Panc1 (cell line): ENCODE results near the gene DAPK1. TPM values are rescaled to one million over a fixed set of nuclear protein-coding genes. Genes with fewer than 3 reads are reported as not detected.

Experiments
- ATAC-seq: fragments of 200-7000 bp; cut with Tn5 transposase; 2 replicates; pipeline ENCODE4 v1.9.1; 2020; ENCODE audit warnings: mild to moderate bottlenecking, moderate library complexity
- BruUV-seq: library from RNA; stranded (reverse); fragments of 400-500 nt; replicated peaks from 2 replicates; lab custom pipeline; 2021; lab: Mats Ljungman, UMichigan
- CTCF ChIA-PET: fragments of 300-600 bp; sonication (Branson Sonifier 250); formaldehyde crosslinking; loops from one replicate; lab custom pipeline; 2022; ENCODE audit warnings: antibody characterized with exemption; lab: Charles Lee
- POLR2A ChIA-PET: fragments of 300-600 bp; sonication (Branson Sonifier 250); formaldehyde crosslinking; loops from one replicate; lab custom pipeline; 2022; ENCODE audit warnings: antibody characterized with exemption; lab: Charles Lee
- DNase-seq: peaks from one replicate; pipeline ENCODE4 v3.0.0-alpha.2; 2010; ENCODE audit warnings: low read depth, low spot score
- H3K27ac ChIP-seq: 2 replicates; pipeline ENCODE4 v1.5.1; 2011; ENCODE audit warnings: mild to moderate bottlenecking, low read length, inconsistent platforms
- H3K27me3 ChIP-seq: fragments of 200-500 bp; sonication (Bioruptor generic); 2 replicates; pipeline ENCODE4 v1.6.0; 2014; ENCODE audit warnings: low read length, inconsistent platforms; ENCODE audit not compliant: control insufficient read depth, insufficient read depth
- H3K36me3 ChIP-seq: fragments of 200-500 bp; sonication (Bioruptor generic); 2 replicates; pipeline ENCODE4 v1.5.1; 2014; ENCODE audit warnings: inconsistent platforms, mild to moderate bottlenecking, low read length, moderate library complexity; ENCODE audit not compliant: control insufficient read depth, insufficient read depth
- H3K4me1 ChIP-seq: 2 replicates; pipeline ENCODE4 v1.5.1; 2011; ENCODE audit warnings: inconsistent platforms, mild to moderate bottlenecking, low read length, moderate library complexity; ENCODE audit not compliant: control insufficient read depth, insufficient read depth
- H3K4me3 ChIP-seq, 2 experiments: 2 replicates each; pipeline ENCODE4 v1.5.1; 2011 to 2012; ENCODE audit warnings: low read depth in 2 of 2, low read length in 2 of 2, mild to moderate bottlenecking in 2 of 2, inconsistent platforms in 1 of 2, moderate library complexity in 1 of 2
- H3K9me3 ChIP-seq: fragments of 200-500 bp; sonication (Bioruptor generic); 2 replicates; pipeline ENCODE4 v1.5.1; 2014; ENCODE audit warnings: low read depth, mild to moderate bottlenecking, inconsistent platforms, low read length, moderate library complexity; ENCODE audit not compliant: control insufficient read depth, insufficient read depth
- CTCF ChIP-seq: fragments of 450-650 bp; IDR thresholded peaks from 2 replicates; pipeline ENCODE4 v1.5.1; 2017; ENCODE audit warnings: mild to moderate bottlenecking
- POLR2AphosphoS5 ChIP-seq: IDR thresholded peaks from 2 replicates; pipeline ENCODE4 v1.6.1; 2012; ENCODE audit warnings: mild to moderate bottlenecking, low read depth, low read length, moderate library complexity
- SIN3A ChIP-seq: IDR thresholded peaks from 2 replicates; pipeline ENCODE4 v1.6.1; 2012; ENCODE audit warnings: low read depth, mild to moderate bottlenecking, low read length, moderate library complexity, borderline replicate concordance; ENCODE audit not compliant: insufficient read depth
- TCF7L2 ChIP-seq: IDR thresholded peaks from 2 replicates; pipeline ENCODE4 v1.6.1; 2011; ENCODE audit warnings: mild to moderate bottlenecking, low read depth, low read length, inconsistent platforms
- in situ Hi-C: cut with HindIII; loops from 2 replicates; pipeline ENCODE4 v1.10.0; 2016; ENCODE audit warnings: low sequenced_read_pairs, low pct_unique_long_range_greater_than_20kb
- intact Hi-C: fragments of 100-400 bp; cut with micrococcal nuclease; formaldehyde crosslinking; loops from one replicate; pipeline ENCODE4 v1.10.0; 2022; ENCODE audit not compliant: unreplicated experiment
- total RNA-seq: library from RNA; stranded (reverse); gene quantifications from one replicate; pipeline ENCODE4 v1.2.1, GENCODE V29; 2021; ENCODE audit not compliant: unreplicated experiment
- TF ChIP-seq, protein P1 (sequence below), 2 experiments: IDR thresholded peaks; 2 replicates each; pipeline ENCODE4 v1.6.1; 2011 to 2012; ENCODE audit warnings: low read depth in 2 of 2, control low read depth in 1 of 2, low read length in 1 of 2, mild to moderate bottlenecking in 1 of 2, moderate library complexity in 1 of 2; ENCODE audit not compliant: insufficient read depth in 1 of 2

DAPK1 gene
- total RNA-seq, 1 experiment from 2014 or later: 0.87 TPM

DNA sequence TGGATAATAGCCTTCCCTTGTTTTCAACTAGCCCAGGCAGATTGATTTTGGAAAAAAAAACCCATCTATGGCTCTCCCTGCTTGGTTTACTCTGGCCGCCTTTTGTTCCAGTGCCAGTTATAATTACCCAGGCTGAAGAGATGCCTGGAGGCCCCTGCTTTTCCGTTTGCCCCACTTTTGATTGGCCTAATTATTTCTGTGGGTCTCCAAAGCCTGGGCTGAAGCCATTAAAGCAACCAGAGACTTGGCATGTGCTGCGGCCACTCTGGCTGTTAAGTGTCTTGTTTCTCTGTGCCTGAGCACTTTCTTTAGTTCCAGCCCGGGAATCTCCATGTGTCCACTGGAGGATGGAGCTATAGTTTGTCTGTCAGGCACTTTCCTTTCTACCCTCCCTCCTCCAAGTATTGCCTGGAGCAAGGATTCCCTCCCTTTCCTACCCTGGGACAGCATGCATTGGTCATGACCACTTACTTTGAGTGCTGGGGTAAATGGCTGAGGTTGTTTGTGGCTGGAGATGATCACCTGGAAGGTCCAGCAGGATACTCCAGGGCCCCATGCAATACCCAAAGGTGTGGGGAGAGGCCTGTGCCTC is 123.2 kb downstream of the DAPK1 start:
- no peaks in the 10 kb centered on the region for H3K9me3 ChIP-seq
- no peaks in the 10 kb centered on the region for H3K4me1 ChIP-seq
- ChIA-PET CTCF (no interaction called here), POLR2A (no interaction called here)
- no peak for ATAC-seq
- no peak for DNase-seq
- no peaks in the 10 kb centered on the region for H3K27me3 ChIP-seq
- no peak overlapping the region for H3K27ac ChIP-seq
- no peaks in the 10 kb centered on the region for H3K36me3 ChIP-seq
- intact Hi-C loops: no loop called here
- H3K4me3 ChIP-seq: no peak overlapping the region
- TF ChIP-seq TCF7L2: no peak
- TF ChIP-seq, protein P1, sequence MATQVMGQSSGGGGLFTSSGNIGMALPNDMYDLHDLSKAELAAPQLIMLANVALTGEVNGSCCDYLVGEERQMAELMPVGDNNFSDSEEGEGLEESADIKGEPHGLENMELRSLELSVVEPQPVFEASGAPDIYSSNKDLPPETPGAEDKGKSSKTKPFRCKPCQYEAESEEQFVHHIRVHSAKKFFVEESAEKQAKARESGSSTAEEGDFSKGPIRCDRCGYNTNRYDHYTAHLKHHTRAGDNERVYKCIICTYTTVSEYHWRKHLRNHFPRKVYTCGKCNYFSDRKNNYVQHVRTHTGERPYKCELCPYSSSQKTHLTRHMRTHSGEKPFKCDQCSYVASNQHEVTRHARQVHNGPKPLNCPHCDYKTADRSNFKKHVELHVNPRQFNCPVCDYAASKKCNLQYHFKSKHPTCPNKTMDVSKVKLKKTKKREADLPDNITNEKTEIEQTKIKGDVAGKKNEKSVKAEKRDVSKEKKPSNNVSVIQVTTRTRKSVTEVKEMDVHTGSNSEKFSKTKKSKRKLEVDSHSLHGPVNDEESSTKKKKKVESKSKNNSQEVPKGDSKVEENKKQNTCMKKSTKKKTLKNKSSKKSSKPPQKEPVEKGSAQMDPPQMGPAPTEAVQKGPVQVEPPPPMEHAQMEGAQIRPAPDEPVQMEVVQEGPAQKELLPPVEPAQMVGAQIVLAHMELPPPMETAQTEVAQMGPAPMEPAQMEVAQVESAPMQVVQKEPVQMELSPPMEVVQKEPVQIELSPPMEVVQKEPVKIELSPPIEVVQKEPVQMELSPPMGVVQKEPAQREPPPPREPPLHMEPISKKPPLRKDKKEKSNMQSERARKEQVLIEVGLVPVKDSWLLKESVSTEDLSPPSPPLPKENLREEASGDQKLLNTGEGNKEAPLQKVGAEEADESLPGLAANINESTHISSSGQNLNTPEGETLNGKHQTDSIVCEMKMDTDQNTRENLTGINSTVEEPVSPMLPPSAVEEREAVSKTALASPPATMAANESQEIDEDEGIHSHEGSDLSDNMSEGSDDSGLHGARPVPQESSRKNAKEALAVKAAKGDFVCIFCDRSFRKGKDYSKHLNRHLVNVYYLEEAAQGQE (IDR thresholded peaks at IDR 0.05; ENCODE audit: insufficient read depth in 1 of 2, low read depth in 2 of 2, low read length in 1 of 2): no peak
- TF ChIP-seq POLR2AphosphoS5: no peak
- no peak for TF ChIP-seq CTCF
- TF ChIP-seq SIN3A: no peak
- in situ Hi-C loops: no loop called here
- no TSS peak for BruUV-seq

DNA sequence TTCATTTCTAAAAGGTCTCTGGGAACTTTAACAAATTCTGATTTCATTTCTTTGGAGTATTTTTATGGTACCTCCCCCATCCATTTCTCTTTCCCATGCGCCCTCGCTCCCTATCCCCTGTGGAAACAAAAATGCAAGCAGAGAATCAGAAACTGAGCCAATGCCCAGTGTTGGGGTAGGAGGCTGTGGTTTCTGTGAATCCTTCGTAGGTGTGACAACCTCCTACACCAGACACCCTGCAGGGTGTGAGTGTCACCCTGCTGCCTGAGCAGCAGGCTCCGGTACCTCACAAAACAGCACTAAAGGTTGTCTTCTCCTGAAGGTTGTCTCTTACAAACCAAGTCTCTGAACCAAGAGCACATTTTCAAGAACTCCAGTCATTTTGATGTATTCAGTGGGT is 124.4 kb downstream of the DAPK1 start:
- H3K36me3 ChIP-seq: no peaks in the 10 kb centered on the region

More for the DNA sequence above, 124.4 kb downstream of the DAPK1 start:
- ATAC-seq (no peak), DNase-seq (no peak)
- Histone ChIP-seq H3K4me1 (no peaks in the 10 kb centered on the region), H3K27ac (no peak overlapping the region), H3K9me3 (no peaks in the 10 kb centered on the region), H3K4me3 (no peak overlapping the region), H3K27me3 (no peaks in the 10 kb centered on the region)
- in situ Hi-C loops (no loop called here), intact Hi-C loops (no loop called here)
- BruUV-seq: no TSS peak
- TF ChIP-seq CTCF (no peak), POLR2AphosphoS5 (no peak), TCF7L2 (no peak), SIN3A (no peak)
- TF ChIP-seq, protein P1 (IDR thresholded peaks at IDR 0.05; ENCODE audit: insufficient read depth in 1 of 2, low read depth in 2 of 2, low read length in 1 of 2): no peak
- ChIA-PET POLR2A (no interaction called here), CTCF (no interaction called here)
